MCF 10A (cell line): ENCODE measurements around the gene RETSAT. TPM values are rescaled to one million over a fixed set of nuclear protein-coding genes. Genes with fewer than 3 reads are reported as not detected.

Experiments
- BruUV-seq: library from RNA; stranded (reverse); fragments of 400-500 nt; replicated peaks from 2 replicates; lab custom pipeline; 2021; lab: Mats Ljungman, UMichigan
- CTCF ChIA-PET: fragments of 300-600 bp; sonication (Branson Sonifier 250); formaldehyde crosslinking; extraction: SDS; loops from one replicate; lab custom pipeline; 2021; ENCODE audit warnings: antibody characterized with exemption, inconsistent platforms; lab: Yijun Ruan, JAX
- POLR2A ChIA-PET: fragments of 300-600, 350-650 bp; sonication (Branson Sonifier 250); formaldehyde crosslinking; extraction: SDS; loops from one replicate; lab custom pipeline; 2020; ENCODE audit warnings: antibody characterized with exemption, inconsistent platforms; lab: Yijun Ruan, JAX
- DNase-seq: peaks from one replicate; pipeline ENCODE4 v3.0.0-alpha.2; 2018; ENCODE audit not compliant: unreplicated experiment
- H3K27ac Mint-ChIP-seq: one replicate; pipeline ENCODE4 v1.8.0; 2022; ENCODE audit warnings: mild to moderate bottlenecking, low read depth, mixed read lengths; ENCODE audit not compliant: unreplicated experiment
- H3K27me3 Mint-ChIP-seq: one replicate; pipeline ENCODE4 v1.8.0; 2022; ENCODE audit warnings: mixed read lengths; ENCODE audit not compliant: insufficient read depth, unreplicated experiment
- H3K36me3 Mint-ChIP-seq: one replicate; pipeline ENCODE4 v1.8.0; 2022; ENCODE audit warnings: mild to moderate bottlenecking, moderate library complexity, mixed read lengths; ENCODE audit not compliant: insufficient read depth, unreplicated experiment
- H3K4me1 Mint-ChIP-seq: one replicate; pipeline ENCODE4 v1.8.0; 2022; ENCODE audit warnings: mixed read lengths; ENCODE audit not compliant: insufficient read depth, unreplicated experiment
- H3K4me3 Mint-ChIP-seq: one replicate; pipeline ENCODE4 v1.8.0; 2022; ENCODE audit warnings: mild to moderate bottlenecking, moderate library complexity, mixed read lengths; ENCODE audit not compliant: unreplicated experiment
- H3K9me3 Mint-ChIP-seq: one replicate; pipeline ENCODE4 v1.8.0; 2022; ENCODE audit warnings: mixed read lengths; ENCODE audit not compliant: unreplicated experiment
- intact Hi-C: fragments of 100-400 bp; cut with micrococcal nuclease; formaldehyde crosslinking; loops from 2 replicates; pipeline ENCODE4 v1.14.1; 2022
- total RNA-seq: library from RNA; stranded (reverse); gene quantifications from 2 replicates; pipeline ENCODE4 v1.2.3, GENCODE V29; 2022
- TF ChIP-seq, protein P1 (sequence below): fragments of 200-600 bp; IDR thresholded peaks from one replicate; pipeline ENCODE4 v1.8.0; 2022; ENCODE audit warnings: antibody characterized with exemption, mild to moderate bottlenecking; ENCODE audit not compliant: unreplicated experiment

RETSAT gene
- total RNA-seq, 1 experiment from 2014 or later: 60.4 TPM

GRCh38 chr2:85310330-85310729 is 44.0 kb downstream of the RETSAT start:
- no peaks in the 10 kb centered on the region for H3K27me3 Mint-ChIP-seq
- CTCF ChIA-PET: interaction anchor here (0.6 to 2.0 kb wide), 6 partner anchors 9 to 295 kb away, joined by 3 to 9 read pairs (median 3); no protein-coding TSS in a partner anchor

GRCh38 chr2:85309699-85310321 is 44.5 kb downstream of the RETSAT start:
- TF ChIP-seq, protein P1, sequence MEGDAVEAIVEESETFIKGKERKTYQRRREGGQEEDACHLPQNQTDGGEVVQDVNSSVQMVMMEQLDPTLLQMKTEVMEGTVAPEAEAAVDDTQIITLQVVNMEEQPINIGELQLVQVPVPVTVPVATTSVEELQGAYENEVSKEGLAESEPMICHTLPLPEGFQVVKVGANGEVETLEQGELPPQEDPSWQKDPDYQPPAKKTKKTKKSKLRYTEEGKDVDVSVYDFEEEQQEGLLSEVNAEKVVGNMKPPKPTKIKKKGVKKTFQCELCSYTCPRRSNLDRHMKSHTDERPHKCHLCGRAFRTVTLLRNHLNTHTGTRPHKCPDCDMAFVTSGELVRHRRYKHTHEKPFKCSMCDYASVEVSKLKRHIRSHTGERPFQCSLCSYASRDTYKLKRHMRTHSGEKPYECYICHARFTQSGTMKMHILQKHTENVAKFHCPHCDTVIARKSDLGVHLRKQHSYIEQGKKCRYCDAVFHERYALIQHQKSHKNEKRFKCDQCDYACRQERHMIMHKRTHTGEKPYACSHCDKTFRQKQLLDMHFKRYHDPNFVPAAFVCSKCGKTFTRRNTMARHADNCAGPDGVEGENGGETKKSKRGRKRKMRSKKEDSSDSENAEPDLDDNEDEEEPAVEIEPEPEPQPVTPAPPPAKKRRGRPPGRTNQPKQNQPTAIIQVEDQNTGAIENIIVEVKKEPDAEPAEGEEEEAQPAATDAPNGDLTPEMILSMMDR: no peak
- DNase-seq: no peak
- Mint-ChIP-seq H3K36me3 (peaks cover 10% of the 10 kb centered on the region), H3K27ac (no peak overlapping the region), H3K4me1 (peaks cover 11% of the 10 kb centered on the region), H3K9me3 (no peaks in the 10 kb centered on the region), H3K27me3 (no peaks in the 10 kb centered on the region), H3K4me3 (no peak overlapping the region)
- intact Hi-C loops: loop anchor here (5.0 kb wide), 1 partner anchor 242 kb away; no protein-coding TSS in a partner anchor
- BruUV-seq: no TSS peak
- ChIA-PET CTCF (interaction anchor here (0.5 to 5.0 kb wide), 8 partner anchors 9 to 294 kb away, joined by 3 to 31 read pairs (median 4); no protein-coding TSS in a partner anchor), POLR2A (interaction anchor here (1.5 kb wide), 1 partner anchor 18 kb away, joined by 7 read pairs; the partner anchor contains the start of gene TGOLN2)

More at GRCh38 chr2:85310330-85310729, 44.0 kb downstream of the RETSAT start:
- POLR2A ChIA-PET: interaction anchor here (1.5 kb wide), 1 partner anchor 17 kb away, joined by 7 read pairs; the partner anchor contains the start of gene TGOLN2
- H3K9me3 Mint-ChIP-seq: no peaks in the 10 kb centered on the region
- H3K27ac Mint-ChIP-seq: no peak overlapping the region
- peaks cover 11% of the 10 kb centered on the region for H3K36me3 Mint-ChIP-seq
- peaks cover 11% of the 10 kb centered on the region for H3K4me1 Mint-ChIP-seq
- no peak for DNase-seq
- TF ChIP-seq, protein P1: no peak
- no peak overlapping the region for H3K4me3 Mint-ChIP-seq
- intact Hi-C loops: loop anchor here (5.0 kb wide), 1 partner anchor 242 kb away; no protein-coding TSS in a partner anchor
- no TSS peak for BruUV-seq

- Mint-ChIP-seq H3K4me3 (no peak overlapping the region), H3K27ac (no peak overlapping the region), H3K36me3 (peaks cover 4% of the 10 kb centered on the region), H3K9me3 (no peaks in the 10 kb centered on the region), H3K4me1 (peaks cover 6% of the 10 kb centered on the region), H3K27me3 (no peaks in the 10 kb centered on the region)
- CTCF ChIA-PET: interaction anchor here (0.5 to 5.0 kb wide), 3 partner anchors 10 to 232 kb away, joined by 3 to 31 read pairs (median 6); no protein-coding TSS in a partner anchor
- no TSS peak for BruUV-seq
- TF ChIP-seq, protein P1: no peak
- POLR2A ChIA-PET: interaction anchor here (0.7 kb wide), 1 partner anchor 31 kb away, joined by 3 read pairs; no protein-coding TSS in a partner anchor
- intact Hi-C loops: no loop called here
- DNase-seq: no peak
Observed at GRCh38 chr2:85308896-85309555, 45.3 kb downstream of the RETSAT start.

- Mint-ChIP-seq H3K36me3 (peaks cover 4% of the 10 kb centered on the region), H3K27me3 (no peaks in the 10 kb centered on the region), H3K4me3 (no peak overlapping the region), H3K9me3 (no peaks in the 10 kb centered on the region), H3K4me1 (no peaks in the 10 kb centered on the region), H3K27ac (no peak overlapping the region)
- intact Hi-C loops: no loop called here
- ChIA-PET CTCF (interaction anchor here (0.6 to 5.0 kb wide), 2 partner anchors 9 to 233 kb away, joined by 3 to 31 read pairs; no protein-coding TSS in a partner anchor), POLR2A (no interaction called here)
- BruUV-seq: no TSS peak
- DNase-seq: no peak
- TF ChIP-seq, protein P1: no peak
Observed at GRCh38 chr2:85308201-85308600, 46.1 kb downstream of the RETSAT start.
